Upper lobe of left lung (tissue), 4 donors: ENCODE data around the gene CRY1.

Source experiments
- EP300 ChIP-seq, 4 donors: sonication (generic); formaldehyde crosslinking; IDR thresholded peaks; one replicate each; pipeline ENCODE4 v1.5.1; 2017; ENCODE audit warnings: antibody characterized with exemption in 4 of 4, control low read depth in 2 of 4
- POLR2AphosphoS5 ChIP-seq, 2 donors: sonication (generic); formaldehyde crosslinking; IDR thresholded peaks; one replicate each; pipeline ENCODE4 v1.5.1; 2017; ENCODE audit warnings: antibody characterized with exemption in 2 of 2
- TF ChIP-seq, protein P1 (sequence below), 6 experiments: fragments of 450-650 bp in 4 of 6; fragments of 200-600 bp in 2 of 6; sonication (generic) in 2 of 6; IDR thresholded peaks; one replicate each; pipeline ENCODE4 v1.5.1; 2016 to 2019; ENCODE audit warnings: antibody characterized with exemption in 6 of 6

DNA sequence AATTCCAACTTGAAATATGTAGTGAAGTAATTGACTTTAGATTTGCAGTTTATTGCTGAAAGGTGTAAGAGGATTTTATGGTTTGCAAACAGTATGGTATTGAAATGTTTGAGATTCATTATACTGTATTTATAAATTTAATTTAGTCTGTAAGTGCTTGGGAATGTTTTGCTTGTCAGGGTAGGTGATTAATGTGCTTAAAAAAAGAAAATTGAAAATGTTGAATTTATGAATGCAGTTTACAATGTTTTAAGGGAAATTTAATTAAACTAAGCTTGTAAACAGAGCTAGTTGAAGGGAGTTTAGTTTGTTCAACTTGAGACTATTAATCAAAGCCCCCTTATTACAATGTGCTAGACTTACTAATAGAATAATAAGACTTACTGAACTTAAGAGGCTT lies 18.0 kb upstream of the CRY1 start:
- TF ChIP-seq, protein P1, sequence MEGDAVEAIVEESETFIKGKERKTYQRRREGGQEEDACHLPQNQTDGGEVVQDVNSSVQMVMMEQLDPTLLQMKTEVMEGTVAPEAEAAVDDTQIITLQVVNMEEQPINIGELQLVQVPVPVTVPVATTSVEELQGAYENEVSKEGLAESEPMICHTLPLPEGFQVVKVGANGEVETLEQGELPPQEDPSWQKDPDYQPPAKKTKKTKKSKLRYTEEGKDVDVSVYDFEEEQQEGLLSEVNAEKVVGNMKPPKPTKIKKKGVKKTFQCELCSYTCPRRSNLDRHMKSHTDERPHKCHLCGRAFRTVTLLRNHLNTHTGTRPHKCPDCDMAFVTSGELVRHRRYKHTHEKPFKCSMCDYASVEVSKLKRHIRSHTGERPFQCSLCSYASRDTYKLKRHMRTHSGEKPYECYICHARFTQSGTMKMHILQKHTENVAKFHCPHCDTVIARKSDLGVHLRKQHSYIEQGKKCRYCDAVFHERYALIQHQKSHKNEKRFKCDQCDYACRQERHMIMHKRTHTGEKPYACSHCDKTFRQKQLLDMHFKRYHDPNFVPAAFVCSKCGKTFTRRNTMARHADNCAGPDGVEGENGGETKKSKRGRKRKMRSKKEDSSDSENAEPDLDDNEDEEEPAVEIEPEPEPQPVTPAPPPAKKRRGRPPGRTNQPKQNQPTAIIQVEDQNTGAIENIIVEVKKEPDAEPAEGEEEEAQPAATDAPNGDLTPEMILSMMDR (IDR thresholded peaks at IDR 0.05), result no peak
- TF ChIP-seq EP300 (IDR thresholded peaks at IDR 0.05), result no peak
- no peak for TF ChIP-seq POLR2AphosphoS5 (IDR thresholded peaks at IDR 0.05)
